SK-N-SH (cell line): ENCODE data around the gene LDAF1.

ENCODE experiments used
- CTCF ChIP-seq: fragments of 200-600 bp; sonication (generic); IDR thresholded peaks from 2 replicates; pipeline ENCODE4 v1.6.1; 2017; ENCODE audit warnings: antibody characterized with exemption, mild to moderate bottlenecking, moderate library complexity
- EP300 ChIP-seq, 2 experiments: IDR thresholded peaks; 2 replicates each; pipeline versions ENCODE4 v1.4.0 to v1.6.1; 2012; ENCODE audit warnings: borderline replicate concordance in 1 of 2, low read depth in 1 of 2, low read length in 1 of 2
- IRF3 ChIP-seq: fragments of 150-350 bp; IDR thresholded peaks from 2 replicates; pipeline ENCODE4 v1.6.1; 2016; ENCODE audit warnings: mild to moderate bottlenecking, low read depth, low read length
- REST ChIP-seq: IDR thresholded peaks from 2 replicates; pipeline ENCODE4 v1.6.1; 2012; ENCODE audit warnings: mild to moderate bottlenecking, low read depth, low read length, moderate library complexity
- RFX5 ChIP-seq: IDR thresholded peaks from 2 replicates; pipeline ENCODE4 v1.6.1; 2012; ENCODE audit warnings: mild to moderate bottlenecking, improper control_type of control experiment, low read length
- USF2 ChIP-seq: fragments of 150-350 bp; IDR thresholded peaks from 2 replicates; pipeline ENCODE4 v1.6.1; 2017; ENCODE audit warnings: antibody characterized with exemption, low read length, low read depth, borderline replicate concordance
- ZBTB33 ChIP-seq: IDR thresholded peaks from 2 replicates; pipeline ENCODE4 v1.4.0; 2012; ENCODE audit warnings: low read depth, borderline replicate concordance

GRCh38 chr16:21205303-21205702, 46.8 kb downstream of the LDAF1 start:
- TF ChIP-seq IRF3 = no peak
- TF ChIP-seq EP300 (IDR thresholded peaks at IDR 0.05; ENCODE audit: borderline replicate concordance in 1 of 2, low read depth in 1 of 2, low read length in 1 of 2) = no peak
- no peak for TF ChIP-seq CTCF
- TF ChIP-seq ZBTB33 = no peak
- TF ChIP-seq RFX5 = no peak
- no peak for TF ChIP-seq REST
- TF ChIP-seq USF2 = no peak
